Activated naive CD4-positive, alpha-beta T cell treated with anti-CD3 and anti-CD28 coated beads, Interleukin-2, amount 10 ng/mL, durations not matched to agents 7 days and 5 days (primary cell): Measurements from ENCODE around the gene BANK1.

ENCODE experiments used
- CTCF ChIA-PET: fragments of 350-600 bp; sonication (Branson Sonifier 250); formaldehyde crosslinking; loops from one replicate; lab custom pipeline; 2021; ENCODE audit warnings: antibody characterized with exemption; lab: Charles Lee
- DNase-seq: peaks from one replicate; pipeline ENCODE4 v3.0.0-alpha.2; 2020
- H3K27ac Mint-ChIP-seq: one replicate; pipeline ENCODE4 v1.8.0; 2021; ENCODE audit warnings: mild to moderate bottlenecking, moderate library complexity, mixed read lengths
- H3K27me3 Mint-ChIP-seq: one replicate; pipeline ENCODE4 v1.8.0; 2021; ENCODE audit warnings: mild to moderate bottlenecking, mixed read lengths
- H3K36me3 Mint-ChIP-seq: one replicate; pipeline ENCODE4 v1.8.0; 2021; ENCODE audit warnings: mixed read lengths
- H3K4me1 Mint-ChIP-seq: one replicate; pipeline ENCODE4 v1.8.0; 2021; ENCODE audit warnings: mixed read lengths
- H3K4me3 Mint-ChIP-seq: one replicate; pipeline ENCODE4 v1.8.0; 2021; ENCODE audit warnings: mild to moderate bottlenecking, moderate library complexity, mixed read lengths
- H3K9me3 Mint-ChIP-seq: one replicate; pipeline ENCODE4 v1.8.0; 2021; ENCODE audit warnings: mixed read lengths

The BANK1 gene

GRCh38 chr4:101835121-101835904 lies 44.8 kb downstream of the BANK1 start:
- Mint-ChIP-seq H3K27ac (no peak overlapping the region), H3K9me3 (no peaks in the 10 kb centered on the region), H3K4me3 (no peak overlapping the region), H3K4me1 (no peaks in the 10 kb centered on the region), H3K36me3 (no peaks in the 10 kb centered on the region), H3K27me3 (peaks cover 4% of the 10 kb centered on the region)
- no peak for DNase-seq
- CTCF ChIA-PET: no interaction called here

DNA sequence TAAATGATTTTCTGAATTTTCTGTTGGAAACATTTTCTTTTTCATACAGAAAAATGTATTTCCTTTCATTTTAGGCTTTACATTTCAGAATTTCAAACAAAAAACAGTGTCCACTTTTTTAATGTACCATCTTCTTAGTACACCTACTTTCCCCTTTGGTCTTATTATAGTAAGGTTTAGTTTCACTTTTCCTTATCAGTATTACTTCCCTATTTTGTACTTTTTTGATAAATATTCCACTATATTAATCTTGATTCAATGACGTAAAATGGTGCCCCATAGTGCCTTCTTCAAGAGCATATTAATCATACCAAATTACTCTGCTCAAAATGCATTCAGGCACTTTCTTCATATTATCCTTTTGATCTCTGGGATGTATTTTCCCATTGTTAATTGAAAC lies 52.5 kb downstream of the BANK1 start:
- CTCF ChIA-PET: no interaction called here
- no peak for DNase-seq
- Mint-ChIP-seq H3K27ac (no peak overlapping the region), H3K9me3 (no peaks in the 10 kb centered on the region), H3K36me3 (no peaks in the 10 kb centered on the region), H3K4me3 (no peak overlapping the region), H3K4me1 (no peaks in the 10 kb centered on the region), H3K27me3 (peaks cover under 1% of the 10 kb centered on the region)

- Mint-ChIP-seq H3K9me3 (no peaks in the 10 kb centered on the region), H3K27me3 (no peaks in the 10 kb centered on the region), H3K27ac (no peak overlapping the region), H3K4me3 (no peak overlapping the region), H3K36me3 (no peaks in the 10 kb centered on the region), H3K4me1 (no peaks in the 10 kb centered on the region)
- CTCF ChIA-PET: no interaction called here
- no peak for DNase-seq
Measured at GRCh38 chr4:101846550-101846949, 56.0 kb downstream of the BANK1 start.

- Mint-ChIP-seq H3K27ac (no peak overlapping the region), H3K4me3 (no peak overlapping the region), H3K27me3 (no peaks in the 10 kb centered on the region), H3K36me3 (no peaks in the 10 kb centered on the region), H3K4me1 (no peaks in the 10 kb centered on the region), H3K9me3 (no peaks in the 10 kb centered on the region)
- no peak for DNase-seq
- CTCF ChIA-PET: no interaction called here
Measured at GRCh38 chr4:101850698-101851097, 60.2 kb downstream of the BANK1 start.

GRCh38 chr4:101851672-101852071 lies 61.1 kb downstream of the BANK1 start:
- Mint-ChIP-seq H3K4me1 (no peaks in the 10 kb centered on the region), H3K4me3 (no peak overlapping the region), H3K36me3 (no peaks in the 10 kb centered on the region), H3K27ac (no peak overlapping the region), H3K27me3 (no peaks in the 10 kb centered on the region), H3K9me3 (no peaks in the 10 kb centered on the region)
- CTCF ChIA-PET: no interaction called here
- no peak for DNase-seq

- no peak overlapping the region for H3K27ac Mint-ChIP-seq
- H3K9me3 Mint-ChIP-seq: no peaks in the 10 kb centered on the region
- H3K4me3 Mint-ChIP-seq: no peak overlapping the region
- no peaks in the 10 kb centered on the region for H3K4me1 Mint-ChIP-seq
- CTCF ChIA-PET: no interaction called here
- no peak for DNase-seq
- no peaks in the 10 kb centered on the region for H3K27me3 Mint-ChIP-seq
- H3K36me3 Mint-ChIP-seq: no peaks in the 10 kb centered on the region
Measured at GRCh38 chr4:101853028-101853427, 62.5 kb downstream of the BANK1 start.

- no peak overlapping the region for H3K27ac Mint-ChIP-seq
- DNase-seq: no peak
- H3K9me3 Mint-ChIP-seq: no peaks in the 10 kb centered on the region
- H3K36me3 Mint-ChIP-seq: no peaks in the 10 kb centered on the region
- no peaks in the 10 kb centered on the region for H3K4me1 Mint-ChIP-seq
- H3K4me3 Mint-ChIP-seq: no peak overlapping the region
- CTCF ChIA-PET: no interaction called here
- H3K27me3 Mint-ChIP-seq: no peaks in the 10 kb centered on the region
Measured at GRCh38 chr4:101853691-101854090, 63.2 kb downstream of the BANK1 start.

DNA sequence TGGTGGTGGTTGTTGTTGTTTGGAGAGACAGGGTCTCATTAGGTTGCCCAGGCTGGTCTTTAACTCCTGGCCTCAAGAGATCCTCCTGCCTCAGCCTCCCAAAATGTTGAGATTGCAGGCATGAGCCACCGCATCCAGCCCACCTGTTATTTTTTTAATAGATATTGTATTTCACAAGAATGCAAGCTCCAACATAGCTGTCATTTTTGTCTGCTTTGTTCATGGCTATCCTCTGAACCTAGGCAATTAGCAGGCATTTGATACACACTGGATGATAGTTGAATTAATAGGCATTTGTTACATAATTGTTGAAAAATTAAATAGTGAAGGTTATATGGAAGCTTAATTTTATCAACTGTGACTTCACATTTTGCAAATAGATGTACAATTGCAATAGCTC lies 64.7 kb downstream of the BANK1 start:
- H3K4me3 Mint-ChIP-seq: no peak overlapping the region
- DNase-seq: no peak
- CTCF ChIA-PET: no interaction called here
- H3K27me3 Mint-ChIP-seq: no peaks in the 10 kb centered on the region
- no peaks in the 10 kb centered on the region for H3K36me3 Mint-ChIP-seq
- H3K9me3 Mint-ChIP-seq: no peaks in the 10 kb centered on the region
- H3K27ac Mint-ChIP-seq: no peak overlapping the region
- H3K4me1 Mint-ChIP-seq: no peaks in the 10 kb centered on the region

GRCh38 chr4:101856149-101856548 lies 65.6 kb downstream of the BANK1 start:
- Mint-ChIP-seq H3K9me3 (no peaks in the 10 kb centered on the region), H3K4me3 (no peak overlapping the region), H3K27me3 (no peaks in the 10 kb centered on the region), H3K36me3 (no peaks in the 10 kb centered on the region), H3K4me1 (no peaks in the 10 kb centered on the region), H3K27ac (no peak overlapping the region)
- CTCF ChIA-PET: no interaction called here
- no peak for DNase-seq

DNA sequence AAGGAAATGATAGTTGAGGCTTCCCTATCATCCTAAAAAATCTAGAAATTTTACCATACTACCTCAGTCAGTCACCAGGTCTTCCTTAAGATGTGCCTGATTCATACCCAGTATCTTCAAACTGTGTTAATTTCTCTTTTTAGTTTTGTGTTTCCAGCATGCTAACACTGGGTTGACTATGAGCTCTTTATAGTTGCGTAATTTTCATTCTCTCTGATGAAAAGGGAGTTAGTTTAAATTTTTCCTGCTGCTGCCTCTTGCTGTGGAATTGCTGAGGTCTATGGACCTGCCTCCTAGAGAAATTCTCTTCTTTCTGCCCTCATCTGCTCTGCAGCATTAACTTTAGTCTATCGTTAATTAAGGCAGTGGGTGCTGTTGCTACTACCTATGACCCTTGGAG lies 66.6 kb downstream of the BANK1 start:
- H3K4me3 Mint-ChIP-seq: no peak overlapping the region
- no peak for DNase-seq
- no peaks in the 10 kb centered on the region for H3K36me3 Mint-ChIP-seq
- no peak overlapping the region for H3K27ac Mint-ChIP-seq
- H3K27me3 Mint-ChIP-seq: no peaks in the 10 kb centered on the region
- CTCF ChIA-PET: no interaction called here
- no peaks in the 10 kb centered on the region for H3K4me1 Mint-ChIP-seq
- H3K9me3 Mint-ChIP-seq: no peaks in the 10 kb centered on the region

DNA sequence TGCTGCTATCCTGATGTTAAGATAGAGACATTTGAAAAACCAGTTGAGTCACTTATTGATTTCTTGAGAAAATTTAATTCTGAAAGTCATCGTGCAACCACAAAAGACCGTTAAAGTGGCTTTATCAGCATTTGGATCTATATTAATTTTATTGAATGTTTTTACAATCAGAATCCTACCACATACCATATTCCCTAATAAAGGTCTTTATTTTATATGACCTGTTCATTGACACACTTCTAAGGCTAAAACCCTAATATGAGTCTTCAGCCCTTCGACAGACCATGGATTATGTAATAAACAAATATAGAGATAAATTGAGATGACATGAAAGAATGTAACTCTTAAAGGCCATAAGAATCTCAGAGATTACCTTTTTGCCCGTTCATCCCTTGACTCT lies 68.1 kb downstream of the BANK1 start:
- Mint-ChIP-seq H3K27me3 (no peaks in the 10 kb centered on the region), H3K27ac (no peak overlapping the region), H3K4me1 (no peaks in the 10 kb centered on the region), H3K4me3 (no peak overlapping the region), H3K36me3 (no peaks in the 10 kb centered on the region), H3K9me3 (no peaks in the 10 kb centered on the region)
- CTCF ChIA-PET: no interaction called here
- no peak for DNase-seq

DNA sequence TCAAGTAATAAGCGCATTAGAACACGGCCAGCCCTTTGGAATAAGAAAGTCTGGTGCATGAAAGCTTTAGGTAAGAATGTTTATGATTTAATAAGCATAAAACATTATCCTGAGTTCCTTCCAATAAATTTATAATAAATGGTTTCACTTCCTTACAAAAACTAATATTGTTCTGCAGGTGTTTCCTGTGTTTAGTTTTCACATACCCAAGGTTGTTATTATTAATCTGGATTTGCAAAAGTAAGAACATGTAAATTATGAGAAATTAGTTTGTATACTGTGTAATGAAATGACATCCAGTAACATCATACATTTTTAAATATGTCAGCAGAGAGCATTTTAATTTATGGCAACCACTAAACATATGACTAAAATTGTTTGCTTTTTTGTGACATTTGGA lies 72.1 kb downstream of the BANK1 start:
- Mint-ChIP-seq H3K9me3 (no peaks in the 10 kb centered on the region), H3K36me3 (no peaks in the 10 kb centered on the region), H3K4me1 (no peaks in the 10 kb centered on the region), H3K27me3 (peaks cover 3% of the 10 kb centered on the region), H3K27ac (no peak overlapping the region), H3K4me3 (no peak overlapping the region)
- CTCF ChIA-PET: no interaction called here
- no peak for DNase-seq

DNA sequence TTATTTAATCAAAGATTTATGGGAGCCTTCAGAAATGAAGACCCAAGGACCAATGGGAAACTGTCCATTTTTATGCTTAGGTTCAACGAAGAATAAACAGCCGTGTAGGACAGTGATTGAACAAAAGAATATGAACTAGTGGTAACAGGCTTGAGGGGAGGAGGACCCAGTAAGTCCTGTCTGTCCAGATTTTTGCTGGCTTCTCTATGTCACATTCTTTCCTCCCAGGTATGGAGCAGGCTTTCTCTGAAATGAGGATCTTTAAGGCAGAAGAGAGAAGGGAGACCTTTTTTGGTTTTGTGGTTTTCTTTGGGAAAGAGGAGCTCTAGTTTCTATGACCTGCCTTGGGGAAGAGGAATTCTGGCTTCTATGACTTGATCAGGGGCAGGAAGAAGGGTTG lies 74.1 kb downstream of the BANK1 start:
- CTCF ChIA-PET: no interaction called here
- Mint-ChIP-seq H3K4me1 (no peaks in the 10 kb centered on the region), H3K9me3 (no peaks in the 10 kb centered on the region), H3K4me3 (no peak overlapping the region), H3K27ac (no peak overlapping the region), H3K36me3 (no peaks in the 10 kb centered on the region), H3K27me3 (peaks cover 3% of the 10 kb centered on the region)
- no peak for DNase-seq

DNA sequence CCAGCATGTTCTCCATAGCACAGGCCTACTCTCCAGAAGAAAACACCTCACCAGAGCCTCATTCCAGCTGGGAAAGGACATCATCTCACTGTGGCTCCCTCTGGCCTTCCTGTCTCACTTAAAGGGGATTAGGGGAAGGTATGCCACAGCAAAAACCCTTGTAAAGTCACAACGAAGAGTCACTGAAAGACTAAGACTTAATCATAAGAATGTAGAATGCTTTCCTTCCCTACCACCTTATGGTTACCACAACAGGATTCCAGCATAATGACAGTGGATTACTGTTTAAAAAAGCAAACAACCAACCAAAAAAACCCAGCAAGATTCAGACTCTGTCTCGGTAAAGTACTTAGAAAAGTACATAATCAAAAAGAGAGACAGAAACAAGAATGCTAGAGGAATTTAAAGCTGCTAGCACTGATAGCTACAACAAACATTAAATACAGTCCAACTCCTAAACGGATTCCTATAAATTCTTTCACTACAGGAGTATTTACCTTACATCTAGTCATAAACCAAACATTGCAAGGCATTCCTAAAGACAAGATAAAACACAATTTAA lies 75.1 kb downstream of the BANK1 start:
- Mint-ChIP-seq H3K27me3 (peaks cover 3% of the 10 kb centered on the region), H3K4me1 (no peaks in the 10 kb centered on the region), H3K36me3 (no peaks in the 10 kb centered on the region), H3K9me3 (no peaks in the 10 kb centered on the region), H3K27ac (no peak overlapping the region), H3K4me3 (no peak overlapping the region)
- CTCF ChIA-PET: no interaction called here
- DNase-seq: no peak

GRCh38 chr4:101870874-101871273 lies 80.3 kb downstream of the BANK1 start:
- Mint-ChIP-seq H3K4me3 (no peak overlapping the region), H3K9me3 (no peaks in the 10 kb centered on the region), H3K27me3 (peaks cover 4% of the 10 kb centered on the region), H3K4me1 (no peaks in the 10 kb centered on the region), H3K27ac (no peak overlapping the region), H3K36me3 (no peaks in the 10 kb centered on the region)
- CTCF ChIA-PET: no interaction called here
- DNase-seq: no peak
